Keratinocyte (primary cell): ENCODE data around the gene TBC1D9B.

Experiments used
- EZH2 ChIP-seq: IDR thresholded peaks from one replicate; pipeline ENCODE4 v1.6.1; 2012; ENCODE audit warnings: inconsistent platforms, mild to moderate bottlenecking, low read length, moderate library complexity
- TF ChIP-seq, protein P1 (sequence below), 3 experiments: IDR thresholded peaks in 1 of 3; conservative IDR thresholded peaks in 1 of 3; optimal IDR thresholded peaks in 1 of 3; 2 replicates in 2 of 3; 3 replicates in 1 of 3; pipeline versions ENCODE3 to v1.5.1; 2011; ENCODE audit warnings: low read length in 3 of 3, mild to moderate bottlenecking in 3 of 3, moderate library complexity in 2 of 3, control low read depth in 1 of 3, inconsistent platforms in 1 of 3; ENCODE audit not compliant: insufficient read depth in 2 of 3; ENCODE audit errors: extremely low read depth in 1 of 3

DNA sequence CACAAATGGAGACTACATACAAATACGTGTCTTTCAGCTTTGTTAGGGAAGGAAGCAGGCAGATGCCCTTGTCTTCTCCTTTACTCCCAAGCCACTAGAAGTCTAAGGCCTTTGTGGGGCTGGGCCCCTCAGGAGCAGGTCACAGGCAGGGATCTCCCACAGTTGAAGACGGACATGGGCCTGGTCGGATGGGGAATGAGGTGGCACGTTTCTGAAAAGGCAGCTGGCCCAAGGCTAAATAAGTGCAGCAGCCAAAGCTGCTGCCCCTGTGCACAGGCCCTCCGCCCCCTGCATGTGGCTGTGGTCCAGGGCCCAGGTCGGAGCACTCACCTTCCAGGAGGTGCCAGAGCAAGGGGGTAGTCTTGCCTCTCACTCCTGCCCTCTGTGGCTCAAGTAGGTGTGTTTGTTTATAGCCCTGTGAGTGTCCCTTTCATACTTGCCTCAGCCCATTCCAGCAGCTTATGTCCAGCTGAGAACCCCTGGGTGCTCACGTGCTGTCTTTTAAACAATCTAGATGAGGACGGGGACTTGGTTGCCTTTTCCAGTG, 85.2 kb downstream of the TBC1D9B start:
- TF ChIP-seq, protein P1, sequence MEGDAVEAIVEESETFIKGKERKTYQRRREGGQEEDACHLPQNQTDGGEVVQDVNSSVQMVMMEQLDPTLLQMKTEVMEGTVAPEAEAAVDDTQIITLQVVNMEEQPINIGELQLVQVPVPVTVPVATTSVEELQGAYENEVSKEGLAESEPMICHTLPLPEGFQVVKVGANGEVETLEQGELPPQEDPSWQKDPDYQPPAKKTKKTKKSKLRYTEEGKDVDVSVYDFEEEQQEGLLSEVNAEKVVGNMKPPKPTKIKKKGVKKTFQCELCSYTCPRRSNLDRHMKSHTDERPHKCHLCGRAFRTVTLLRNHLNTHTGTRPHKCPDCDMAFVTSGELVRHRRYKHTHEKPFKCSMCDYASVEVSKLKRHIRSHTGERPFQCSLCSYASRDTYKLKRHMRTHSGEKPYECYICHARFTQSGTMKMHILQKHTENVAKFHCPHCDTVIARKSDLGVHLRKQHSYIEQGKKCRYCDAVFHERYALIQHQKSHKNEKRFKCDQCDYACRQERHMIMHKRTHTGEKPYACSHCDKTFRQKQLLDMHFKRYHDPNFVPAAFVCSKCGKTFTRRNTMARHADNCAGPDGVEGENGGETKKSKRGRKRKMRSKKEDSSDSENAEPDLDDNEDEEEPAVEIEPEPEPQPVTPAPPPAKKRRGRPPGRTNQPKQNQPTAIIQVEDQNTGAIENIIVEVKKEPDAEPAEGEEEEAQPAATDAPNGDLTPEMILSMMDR (optimal IDR thresholded peaks at IDR 0.05 in 1 of 3, IDR thresholded peaks at IDR 0.05 in 1 of 3, conservative IDR thresholded peaks at IDR 0.05 in 1 of 3; ENCODE audit: extremely low read depth in 1 of 3, insufficient read depth in 2 of 3, low read length in 3 of 3) = no peak
- TF ChIP-seq EZH2 = no peak
